GM12875 (cell line): ENCODE results near the gene SFXN5.

Experiments
- H3K4me3 ChIP-seq: one replicate; pipeline ENCODE4 v1.5.1; 2011; ENCODE audit warnings: low read depth, low read length, control low read depth
- CTCF ChIP-seq: IDR thresholded peaks from 2 replicates; pipeline ENCODE4 v1.5.1; 2011; ENCODE audit warnings: low read depth, mild to moderate bottlenecking, control low read depth, inconsistent platforms, low read length, moderate library complexity, borderline replicate concordance; ENCODE audit not compliant: insufficient read depth

The SFXN5 gene

GRCh38 chr2:72898585-72898906, 173.0 kb downstream of the SFXN5 start:
- TF ChIP-seq CTCF, result no peak
- H3K4me3 ChIP-seq, result no peak overlapping the region

GRCh38 chr2:72897785-72898584, 173.5 kb downstream of the SFXN5 start:
- TF ChIP-seq CTCF, result no peak
- no peak overlapping the region for H3K4me3 ChIP-seq

GRCh38 chr2:72896446-72896845, 175.1 kb downstream of the SFXN5 start:
- TF ChIP-seq CTCF, result no peak
- no peak overlapping the region for H3K4me3 ChIP-seq

GRCh38 chr2:72895759-72896281, 175.7 kb downstream of the SFXN5 start:
- TF ChIP-seq CTCF, result no peak

GRCh38 chr2:72895154-72895553, 176.4 kb downstream of the SFXN5 start:
- no peak overlapping the region for H3K4me3 ChIP-seq
- no peak for TF ChIP-seq CTCF

More at GRCh38 chr2:72895759-72896281, 175.7 kb downstream of the SFXN5 start:
- no peak overlapping the region for H3K4me3 ChIP-seq

- TF ChIP-seq CTCF, result no peak
- no peak overlapping the region for H3K4me3 ChIP-seq
These were observed 177.0 kb downstream of the SFXN5 start for GRCh38 chr2:72894514-72894913.

- TF ChIP-seq CTCF, result peak; percentile 84
- H3K4me3 ChIP-seq, result no peak overlapping the region
These were observed 177.8 kb downstream of the SFXN5 start for GRCh38 chr2:72893594-72894319.
